ENCODE results near the gene POLR1F.
"Not testable (repeated sequence)": the region's sequence is repeated elsewhere in the genome, so short reads cannot be mapped to it uniquely, and the experiment has no call there.

The POLR1F gene

DNA sequence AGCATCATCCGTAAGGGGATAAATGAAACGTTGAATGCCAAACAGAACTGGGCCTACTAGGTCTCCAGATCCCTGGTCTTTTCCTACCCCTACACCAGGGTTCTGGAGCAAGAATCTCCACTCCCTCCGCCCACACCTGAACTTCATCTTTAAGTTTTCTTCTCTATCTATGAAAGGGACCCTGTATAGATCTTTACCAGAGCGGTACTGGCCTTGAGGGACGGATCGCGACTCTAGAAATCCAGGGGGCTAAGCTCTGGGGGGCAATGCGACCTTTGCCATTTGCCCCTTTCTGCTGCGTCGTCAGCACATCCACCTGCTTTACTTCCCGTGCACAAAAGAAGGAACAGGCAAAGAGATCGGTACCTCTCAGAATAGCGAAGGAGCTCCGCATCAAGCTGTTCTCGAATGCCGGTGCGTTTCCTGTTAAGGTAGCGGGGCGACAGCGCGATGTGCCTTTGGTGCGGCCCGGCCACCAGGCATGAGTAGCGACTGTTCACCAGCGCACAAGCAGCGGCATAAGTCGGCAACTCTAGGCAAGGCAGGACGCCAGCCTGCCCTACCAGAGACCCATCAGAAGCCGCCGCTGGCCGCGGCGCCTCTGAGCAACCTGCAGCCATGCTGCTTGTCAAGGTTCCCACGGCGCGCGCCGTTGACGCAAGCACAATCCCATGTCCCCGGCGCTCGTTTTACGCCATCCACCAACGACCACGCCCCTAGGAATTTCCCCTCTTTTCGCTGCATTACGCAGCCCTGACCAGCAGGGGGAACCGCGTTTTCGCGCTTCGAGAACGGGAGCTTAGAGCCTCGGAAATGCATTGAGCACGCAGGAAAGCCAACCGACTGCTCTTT lies at the start of gene POLR1F:
TSS of gene POLR1F (minus strand) at position 641 of the 852 bp plus-strand sequence. CDS start at position 620, 21 bp downstream.
- peak; percentile 89 to 91 for DNase-seq

- DNase-seq: no peak
Measured at GRCh38 chr7:19754521-19755116, 45.8 kb upstream of the POLR1F start.

- no peak for DNase-seq
Measured at GRCh38 chr7:19752020-19752419, 43.2 kb upstream of the POLR1F start.

GRCh38 chr7:19749658-19750057 lies 40.8 kb upstream of the POLR1F start:
- DNase-seq: no peak

DNA sequence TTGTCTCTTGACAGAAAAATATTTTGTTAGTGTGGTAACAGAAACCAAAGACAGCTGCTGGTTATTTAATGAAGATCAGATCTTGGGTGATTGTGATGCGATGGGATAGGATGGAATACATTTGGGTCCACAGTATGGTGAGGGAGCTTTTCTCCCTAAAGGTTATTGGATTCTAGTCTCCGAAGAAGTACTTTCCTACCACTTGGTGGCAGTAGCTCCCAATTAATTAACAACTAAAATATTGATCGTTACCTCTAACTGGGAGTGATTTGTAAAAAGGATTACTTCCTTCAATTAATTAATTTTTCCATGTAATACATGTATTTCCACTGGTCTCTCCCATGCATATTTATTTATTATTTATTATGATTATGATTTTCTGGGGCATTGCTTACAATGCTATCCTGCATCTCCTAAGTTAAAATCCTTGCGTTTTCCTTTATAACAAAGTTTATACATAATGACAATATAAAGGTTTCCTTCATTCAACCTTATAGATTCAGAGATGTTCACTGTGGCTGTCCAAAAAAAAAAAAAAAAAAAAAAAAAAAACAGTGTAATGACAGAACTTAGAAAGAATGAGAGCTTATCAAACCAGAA lies 39.0 kb upstream of the POLR1F start:
- no peak for DNase-seq

GRCh38 chr7:19744075-19744474 lies 35.2 kb upstream of the POLR1F start:
- DNase-seq: no peak

- no peak for DNase-seq
Measured at GRCh38 chr7:19728716-19729115, 19.9 kb upstream of the POLR1F start.

GRCh38 chr7:19725770-19726169 lies 16.9 kb upstream of the POLR1F start:
- no peak for DNase-seq

DNA sequence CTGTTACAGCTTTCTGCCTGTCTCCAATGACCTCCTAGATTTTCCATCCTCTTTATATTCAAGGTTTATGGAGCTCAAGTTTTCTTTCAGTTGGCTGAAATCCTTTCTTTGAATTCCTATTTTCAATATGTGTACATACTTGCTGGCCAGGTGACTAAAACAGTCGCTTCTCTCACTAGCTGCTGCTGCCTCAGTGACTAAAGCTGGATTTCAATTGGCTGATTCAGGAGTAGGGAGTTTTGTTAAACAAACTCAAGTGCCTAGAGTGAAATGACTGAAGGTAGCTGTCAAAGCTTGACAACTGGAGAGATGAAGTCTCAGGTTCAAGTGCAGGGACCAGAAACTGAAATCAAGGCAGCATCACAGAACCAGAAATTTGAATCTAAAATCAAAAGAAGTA lies 6.7 kb upstream of the POLR1F start:
- no peak for DNase-seq

- peak; percentile 34 to 38 for DNase-seq
Measured at GRCh38 chr7:19713676-19714075, 4.8 kb upstream of the POLR1F start.

DNA sequence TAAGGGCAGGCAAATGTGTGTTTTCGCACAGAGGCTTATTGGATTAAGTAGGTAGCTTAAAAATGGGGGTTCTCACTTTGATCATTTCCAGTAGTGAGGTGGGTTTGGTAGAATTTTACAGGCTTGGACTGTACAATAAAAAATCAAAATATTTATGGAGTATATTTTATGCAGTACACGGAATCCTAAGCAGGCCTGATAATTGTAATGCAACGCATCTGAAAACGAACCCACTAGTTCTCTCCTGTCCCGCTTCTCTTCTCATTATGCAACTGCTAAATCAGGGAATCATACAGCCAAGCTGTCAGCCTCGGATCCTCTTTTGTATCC lies 377 bp upstream of the POLR1F start:
- DNase-seq: no peak

- no peak for DNase-seq
Measured at GRCh38 chr7:19707240-19707639, 1.6 kb downstream of the POLR1F start.

- no peak for DNase-seq
Measured at GRCh38 chr7:19705663-19706062, 3.2 kb downstream of the POLR1F start.

DNA sequence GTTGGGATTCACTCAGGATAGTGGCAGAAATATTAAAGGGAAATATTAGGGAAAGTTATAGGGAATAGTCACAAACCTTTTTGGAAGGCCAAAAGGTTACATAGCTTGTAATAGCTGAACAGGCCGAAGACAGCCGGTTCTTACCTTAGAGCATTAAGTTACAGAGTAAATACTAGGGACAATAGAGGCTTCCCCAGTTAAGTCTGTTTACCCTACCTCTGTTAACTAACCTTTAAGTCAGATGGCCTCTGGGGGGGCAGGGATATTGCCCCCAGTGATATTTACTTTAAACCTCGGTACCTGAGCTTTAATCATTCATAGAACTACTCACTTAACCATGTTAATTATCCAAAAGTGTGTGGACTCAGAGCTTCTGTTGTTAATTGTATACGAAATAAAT lies 7.4 kb downstream of the POLR1F start:
- DNase-seq: no peak

- no peak for DNase-seq
Measured at GRCh38 chr7:19700936-19701335, 7.9 kb downstream of the POLR1F start.

- no peak for DNase-seq
Measured at GRCh38 chr7:19698331-19698730, 10.5 kb downstream of the POLR1F start.

DNA sequence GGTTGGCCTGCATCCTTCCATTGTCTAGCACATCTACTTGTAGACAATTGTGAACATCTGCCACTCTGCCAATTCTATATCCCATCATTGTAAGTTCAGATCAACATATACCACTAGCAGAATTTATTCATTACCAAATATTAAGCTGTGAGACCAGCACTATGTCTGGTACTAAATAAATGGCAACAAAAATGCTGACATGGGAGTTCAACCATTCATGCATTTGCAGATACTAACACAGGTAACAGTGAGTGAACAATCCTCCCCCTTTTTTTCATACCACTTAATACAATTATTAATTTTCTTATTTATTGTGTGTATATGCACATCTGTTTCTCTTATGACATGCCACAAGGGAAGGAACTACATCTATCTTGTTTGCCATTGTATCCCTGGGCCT lies 11.9 kb downstream of the POLR1F start:
- no peak for DNase-seq

- DNase-seq: no peak
Measured at GRCh38 chr7:19692111-19692828, 16.6 kb downstream of the POLR1F start.

GRCh38 chr7:19690736-19691135 lies 18.1 kb downstream of the POLR1F start:
- no peak for DNase-seq

GRCh38 chr7:19689130-19689529 lies 19.7 kb downstream of the POLR1F start:
- not testable (repeated sequence) for DNase-seq

GRCh38 chr7:19681596-19681995 lies 27.2 kb downstream of the POLR1F start:
- DNase-seq: no peak

GRCh38 chr7:19677180-19677579 lies 31.7 kb downstream of the POLR1F start:
- no peak for DNase-seq

DNA sequence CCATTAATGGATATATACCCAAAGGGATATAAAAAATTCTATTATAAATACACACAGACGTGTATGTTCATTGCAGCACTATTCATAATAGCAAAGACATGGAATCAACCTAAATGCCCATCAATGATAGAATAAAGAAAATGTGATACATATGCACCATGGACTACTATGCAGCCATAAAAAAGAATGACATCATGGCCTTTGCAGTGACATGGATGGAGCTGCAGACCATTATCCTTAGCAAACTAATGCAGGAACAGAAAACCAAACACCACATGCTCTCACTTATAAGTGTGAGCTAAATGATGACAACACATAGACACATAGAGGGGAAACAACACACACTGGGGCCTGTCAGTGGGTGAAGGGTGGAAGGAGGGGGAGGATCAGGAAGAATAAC lies 33.0 kb downstream of the POLR1F start:
- no peak for DNase-seq
